HG03432 (cell line): Measurements from ENCODE around the gene ATG101.

ENCODE experiments used
- ATAC-seq: cut with Tn5 transposase; IDR thresholded peaks from one replicate; pipeline ENCODE4 v1.9.1; 2021; ENCODE audit warnings: mild to moderate bottlenecking, moderate library complexity; ENCODE audit not compliant: unreplicated experiment

ATG101 gene

GRCh38 chr12:52041695-52042123 lies 28.1 kb upstream of the ATG101 start:
- ATAC-seq, result no peak

GRCh38 chr12:52042706-52043385 lies 26.9 kb upstream of the ATG101 start:
- no peak for ATAC-seq

GRCh38 chr12:52043386-52044212 lies 26.2 kb upstream of the ATG101 start:
- ATAC-seq, result no peak

- ATAC-seq, result no peak
Observed at GRCh38 chr12:52044292-52044983, 25.3 kb upstream of the ATG101 start.

GRCh38 chr12:52045794-52046199 lies 24.0 kb upstream of the ATG101 start:
- no peak for ATAC-seq

- ATAC-seq, result no peak
Observed at GRCh38 chr12:52046859-52047258, 22.9 kb upstream of the ATG101 start.

- ATAC-seq, result no peak
Observed at GRCh38 chr12:52049286-52049685, 20.5 kb upstream of the ATG101 start.

- ATAC-seq, result no peak
Observed at GRCh38 chr12:52049688-52050087, 20.1 kb upstream of the ATG101 start.

GRCh38 chr12:52050116-52050757 lies 19.5 kb upstream of the ATG101 start:
- no peak for ATAC-seq

- ATAC-seq, result peak; percentile 90
Observed at GRCh38 chr12:52050758-52051541, 18.8 kb upstream of the ATG101 start, which contains the start of gene NR4A1. NR4A1 (plus strand) TSS chr12:52051442; CDS start chr12:52054329, 2,887 bp downstream.

- ATAC-seq, result no peak
Observed at GRCh38 chr12:52052468-52053186, 17.2 kb upstream of the ATG101 start.

- no peak for ATAC-seq
Observed at GRCh38 chr12:52053536-52054209, 16.1 kb upstream of the ATG101 start.

- ATAC-seq, result no peak
Observed at GRCh38 chr12:52054231-52054832, 15.4 kb upstream of the ATG101 start.

GRCh38 chr12:52054833-52055730 lies 14.7 kb upstream of the ATG101 start:
- ATAC-seq, result no peak

- ATAC-seq, result no peak
Observed at GRCh38 chr12:52055731-52056711, 13.8 kb upstream of the ATG101 start.
